Endothelial cell of umbilical vein (primary cell): ENCODE data around the gene KCNAB2. TPM values are rescaled to one million over a fixed set of nuclear protein-coding genes. Genes with fewer than 3 reads are reported as not detected.

Experiments
- BruUV-seq: library from RNA; stranded (reverse); fragments of 400-500 nt; replicated peaks from 2 replicates; lab custom pipeline; 2021; lab: Mats Ljungman, UMichigan
- CTCF ChIA-PET: fragments of 300-600, 350-600 bp; sonication (Branson Sonifier 250); formaldehyde crosslinking; loops from one replicate; lab custom pipeline; 2021; ENCODE audit warnings: antibody characterized with exemption, inconsistent platforms; lab: Charles Lee
- POLR2A ChIA-PET: fragments of 300-600, 350-600 bp; sonication (Branson Sonifier 250); formaldehyde crosslinking; loops from one replicate; lab custom pipeline; 2021; ENCODE audit warnings: antibody characterized with exemption, inconsistent platforms; lab: Charles Lee
- DNase-seq: peaks from one replicate; pipeline ENCODE4 v3.0.0-alpha.2; 2011; ENCODE audit warnings: low read depth, low spot score
- FAIRE-seq: peaks from 2 replicates; lab custom pipeline; 2011; peaks lifted over from hg19 to GRCh38; lab: Jason Lieb, UNC
- H2AFZ ChIP-seq: 2 replicates; pipeline ENCODE4 v1.6.0; 2012; ENCODE audit warnings: low read depth, low read length, control low read depth, inconsistent platforms
- H3K27ac ChIP-seq: 2 replicates; pipeline ENCODE4 v1.5.1; 2011; ENCODE audit warnings: low read depth, mild to moderate bottlenecking, control low read depth, low read length, moderate library complexity; ENCODE audit not compliant: insufficient read depth
- H3K27me3 ChIP-seq, 2 experiments: 2 replicates each; pipeline versions ENCODE4 v1.6.0 to v1.6.1; 2011; ENCODE audit warnings: low read length in 2 of 2, mixed read lengths in 1 of 2; ENCODE audit not compliant: control insufficient read depth in 2 of 2, insufficient read depth in 2 of 2
- H3K36me3 ChIP-seq, 2 experiments: 2 replicates in 1 of 2; 3 replicates in 1 of 2; pipeline ENCODE4 v1.5.1; 2011; ENCODE audit warnings: low read length in 2 of 2, mild to moderate bottlenecking in 1 of 2, moderate library complexity in 1 of 2; ENCODE audit not compliant: control insufficient read depth in 2 of 2, insufficient read depth in 2 of 2; ENCODE audit errors: extremely low read depth in 1 of 2
- H3K4me1 ChIP-seq: 3 replicates; pipeline ENCODE4 v1.5.1; 2011; ENCODE audit warnings: mild to moderate bottlenecking, low read length; ENCODE audit not compliant: control insufficient read depth, insufficient read depth; ENCODE audit errors: extremely low read depth
- H3K4me2 ChIP-seq: 2 replicates; pipeline ENCODE4 v1.6.1; 2011; ENCODE audit warnings: low read length, control low read depth, mixed read lengths; ENCODE audit not compliant: insufficient read depth
- H3K4me3 ChIP-seq, 3 experiments: fragments of 200-600 bp in 1 of 3; sonication (generic), shearing (Covaris generic) in 1 of 3; replicated peaks in 1 of 3; 2 replicates each; pipeline ENCODE4 v1.5.1; 2011 to 2016; ENCODE audit warnings: control low read depth in 3 of 3, low read length in 3 of 3, mild to moderate bottlenecking in 2 of 3, inconsistent platforms in 1 of 3, low read depth in 1 of 3, moderate library complexity in 1 of 3; ENCODE audit not compliant: insufficient read depth in 1 of 3
- H3K79me2 ChIP-seq: 2 replicates; pipeline ENCODE4 v1.6.0; 2012; ENCODE audit warnings: low read length, inconsistent platforms; ENCODE audit not compliant: control insufficient read depth, insufficient read depth
- H3K9ac ChIP-seq: replicated peaks from 2 replicates; pipeline ENCODE3; 2011; ENCODE audit warnings: low read length, control low read depth; ENCODE audit not compliant: insufficient read depth; ENCODE audit errors: extremely low read depth
- H3K9me1 ChIP-seq: replicated peaks from 3 replicates; pipeline ENCODE4 v1.6.0; 2011; ENCODE audit warnings: mild to moderate bottlenecking, low read length; ENCODE audit not compliant: control insufficient read depth, insufficient read depth; ENCODE audit errors: extremely low read depth
- H3K9me3 ChIP-seq: replicated peaks from 2 replicates; pipeline ENCODE4 v1.5.1; 2012; ENCODE audit warnings: low read length, inconsistent platforms; ENCODE audit not compliant: control insufficient read depth, insufficient read depth
- H4K20me1 ChIP-seq: replicated peaks from 2 replicates; pipeline ENCODE3; 2011; ENCODE audit warnings: mild to moderate bottlenecking, low read length; ENCODE audit not compliant: control insufficient read depth, insufficient read depth; ENCODE audit errors: extremely low read depth
- CTCF ChIP-seq, 2 donors: IDR thresholded peaks; 1 replicate in 1 of 2; 2 replicates in 1 of 2; pipeline ENCODE4 v1.5.1; 2011; ENCODE audit warnings: low read length in 2 of 2, mild to moderate bottlenecking in 2 of 2, moderate library complexity in 2 of 2, control low read depth in 1 of 2, inconsistent platforms in 1 of 2, low read depth in 1 of 2; ENCODE audit not compliant: insufficient read depth in 1 of 2; ENCODE audit errors: extremely low read depth in 1 of 2
- FOS ChIP-seq: IDR thresholded peaks from 2 replicates; pipeline ENCODE4 v1.6.1; 2011; ENCODE audit warnings: mild to moderate bottlenecking, low read length, moderate library complexity, borderline replicate concordance; ENCODE audit not compliant: insufficient read depth
- JUN ChIP-seq: IDR thresholded peaks from 2 replicates; pipeline ENCODE4 v1.6.1; 2011; ENCODE audit warnings: borderline replicate concordance, low read depth; ENCODE audit not compliant: insufficient read length, insufficient read depth
- MYC ChIP-seq: IDR thresholded peaks from one replicate; pipeline ENCODE4 v1.6.1; 2011; ENCODE audit warnings: mild to moderate bottlenecking, low read depth, low read length
- POLR2A ChIP-seq: IDR thresholded peaks from 2 replicates; pipeline ENCODE4 v1.6.1; 2012; ENCODE audit warnings: low read depth, mild to moderate bottlenecking, control low read depth, low read length
- POLR2AphosphoS5 ChIP-seq: IDR thresholded peaks from 2 replicates; pipeline ENCODE4 v1.6.1; 2012; ENCODE audit warnings: low read depth, mild to moderate bottlenecking, control low read depth, low read length, moderate library complexity; ENCODE audit not compliant: insufficient read depth
- dilution Hi-C: fragments of 300-500 bp; cut with MboI; formaldehyde crosslinking; loops from one replicate; pipeline ENCODE4 v1.15.0; 2019; ENCODE audit warnings: low sequenced_read_pairs; ENCODE audit not compliant: extremely low pct_ligation_motif_present
- intact Hi-C: fragments of 100-400 bp; cut with micrococcal nuclease; formaldehyde crosslinking; loops from one replicate; pipeline ENCODE4 v1.10.0; 2022
- polyA plus RNA-seq, 4 experiments: library from polyadenylated mRNA; depleted of rRNA in 3 of 4; stranded (reverse) in 3 of 4; unstranded in 1 of 4; fragments of >200 nt; gene quantifications; 2 replicates each; pipeline versions ENCODE4 v1.2.1 to v1.2.3, GENCODE V29; 2011 to 2012; ENCODE audit warnings: missing spikeins in 1 of 4
- total RNA-seq: library from RNA; stranded (reverse); gene quantifications from 2 replicates; pipeline ENCODE4 v1.2.3, GENCODE V29; 2021

Gene KCNAB2
- total and polyA plus RNA-seq, 2 donors (not counting 3 experiments of a cell fraction or from before 2014, with no cell fraction given): 2.4 to 3.8 TPM

GRCh38 chr1:6044481-6045109 is 1.1 kb upstream of the KCNAB2 start:
- TF ChIP-seq MYC: no peak
- TF ChIP-seq POLR2A: no peak
- TF ChIP-seq CTCF (IDR thresholded peaks at IDR 0.05; ENCODE audit: extremely low read depth in 1 of 2, insufficient read depth in 1 of 2, low read depth in 1 of 2, low read length in 2 of 2): no peak
- TF ChIP-seq JUN: no peak
- TF ChIP-seq POLR2AphosphoS5: no peak
- no peak for TF ChIP-seq FOS
- H4K20me1 ChIP-seq: no peaks in the 10 kb centered on the region
- intact Hi-C loops: no loop called here
- no peaks in the 10 kb centered on the region for H3K36me3 ChIP-seq
- ChIA-PET POLR2A (no interaction called here), CTCF (interaction anchor here (2.2 kb wide), 1 partner anchor 10 kb away, joined by 6 read pairs; no protein-coding TSS in a partner anchor)
- FAIRE-seq (no peak), DNase-seq (no peak)
- no peak overlapping the region for H3K4me3 ChIP-seq
- H3K4me1 ChIP-seq: no peaks in the 10 kb centered on the region
- H3K9me1 ChIP-seq: no peaks in the 10 kb centered on the region
- H3K9me3 ChIP-seq: no peaks in the 10 kb centered on the region
- H3K79me2 ChIP-seq: no peaks in the 10 kb centered on the region
- H3K4me2 ChIP-seq: no peak overlapping the region
- H2AFZ ChIP-seq: no peak overlapping the region
- BruUV-seq: no TSS peak
- dilution Hi-C loops: no loop called here
- H3K27me3 ChIP-seq: no peaks in the 10 kb centered on the region
- H3K9ac ChIP-seq: no peak overlapping the region
- H3K27ac ChIP-seq: no peak overlapping the region
